Thyroid gland (tissue), 4 donors: Measurements from ENCODE around the gene IFNA2. TPM values are rescaled to one million over a fixed set of nuclear protein-coding genes. Genes with fewer than 3 reads are reported as not detected.
A peak's percentile ranks its signal among the peaks of the same experiment; 100 is the strongest.
"Not testable (repeated sequence)": the region's sequence is repeated elsewhere in the genome, so short reads cannot be mapped to it uniquely, and the experiment has no call there.

Experiments
- DNase-seq, 2 donors: peaks; one replicate each; pipeline ENCODE4 v3.0.0-alpha.2; 2019
- H3K27ac ChIP-seq, 3 donors: fragments of 200-600 bp; sonication (generic); 1 replicate in 2 of 3; 2 replicates in 1 of 3; pipeline ENCODE4 v1.5.1; 2016 to 2019; ENCODE audit warnings: mild to moderate bottlenecking in 1 of 3, moderate library complexity in 1 of 3
- H3K27me3 ChIP-seq: fragments of 200-600 bp; sonication (generic); one replicate; pipeline ENCODE4 v1.5.1; 2019
- H3K36me3 ChIP-seq, 2 donors: fragments of 200-600 bp; sonication (generic); one replicate each; pipeline ENCODE4 v1.5.1; 2016 to 2019
- H3K4me1 ChIP-seq, 2 donors: fragments of 200-600 bp; sonication (generic); one replicate each; pipeline ENCODE4 v1.5.1; 2017 to 2019
- H3K4me3 ChIP-seq, 3 donors: fragments of 200-600 bp; sonication (generic); replicated peaks in 1 of 3; 1 replicate in 2 of 3; 2 replicates in 1 of 3; pipeline ENCODE4 v1.5.1; 2016; ENCODE audit warnings: mild to moderate bottlenecking in 1 of 3
- H3K9me3 ChIP-seq: fragments of 200-600 bp; sonication (generic); one replicate; pipeline ENCODE4 v1.5.1; 2017
- CTCF ChIP-seq, 6 experiments: fragments of 200-600 bp in 3 of 6; fragments of 450-650 bp in 3 of 6; sonication (generic) in 3 of 6; IDR thresholded peaks; one replicate each; pipeline ENCODE4 v1.5.1; 2016 to 2019; ENCODE audit warnings: antibody characterized with exemption in 6 of 6, mild to moderate bottlenecking in 2 of 6, inconsistent platforms in 1 of 6, moderate library complexity in 1 of 6
- POLR2A ChIP-seq, 2 donors: fragments of 450-650 bp; IDR thresholded peaks; one replicate each; pipeline ENCODE4 v1.6.1; 2017; ENCODE audit warnings: antibody characterized with exemption in 2 of 2, mild to moderate bottlenecking in 2 of 2, moderate library complexity in 1 of 2
- WGBS, 2 donors: methylation state at CpG; one replicate each; pipeline ENCODE4 v1.1.5; 2017; 5-methylcytosine and 5-hydroxymethylcytosine counted together
- intact Hi-C: fragments of 100-400 bp; cut with DNase I; formaldehyde crosslinking; loops from one replicate; pipeline ENCODE4 v1.15.1; 2023
- total RNA-seq, 4 donors: library from RNA; depleted of rRNA; stranded (reverse); fragments of >200 nt; gene quantifications; one replicate each; pipeline ENCODE4 v1.2.3, GENCODE V29; 2016

The IFNA2 gene
- total RNA-seq: not detected

- Histone ChIP-seq H3K4me1 (no peaks in the 10 kb centered on the region), H3K27me3 (peaks cover 6% of the 10 kb centered on the region), H3K27ac (no peak within 1 kb of the TSS), H3K9me3 (no peaks in the 10 kb centered on the region), H3K4me3 (no peak within 1 kb of the TSS), H3K36me3 (no peaks in the 10 kb centered on the region)
- DNase-seq: no peak
- intact Hi-C loops: no loop called here
- WGBS, 2 donors: 80 to 81% methylated on average over 1 of the region's 1 CpG
- TF ChIP-seq CTCF (IDR thresholded peaks at IDR 0.05) (no peak), POLR2A (IDR thresholded peaks at IDR 0.05) (no peak)
These were observed at the start of gene IFNA2 for GRCh38 chr9:21385131-21385670. Gene IFNA2, minus strand, starts transcription at chr9:21385398. Its CDS starts 69 bp downstream, at chr9:21385329.

- intact Hi-C loops, H3K9me3 ChIP-seq, H3K27ac ChIP-seq, H3K4me3 ChIP-seq, DNase-seq, H3K27me3 ChIP-seq, H3K4me1 ChIP-seq, H3K36me3 ChIP-seq: not testable (repeated sequence)
- WGBS, 2 donors: 75 to 81% methylated on average over 7 of the region's 7 CpGs
These were observed 49.8 kb upstream of the IFNA2 start for GRCh38 chr9:21435015-21435383.

- Histone ChIP-seq H3K27me3 (no peaks in the 10 kb centered on the region), H3K4me1 (no peaks in the 10 kb centered on the region), H3K27ac (no peak overlapping the region), H3K4me3 (no peak overlapping the region), H3K9me3 (no peaks in the 10 kb centered on the region), H3K36me3 (no peaks in the 10 kb centered on the region)
- intact Hi-C loops: no loop called here
- 40 to 57% methylated on average over 9 of the region's 9 CpGs for WGBS, 2 donors
- peak; percentile 28 to 40 for DNase-seq
- TF ChIP-seq CTCF (IDR thresholded peaks at IDR 0.05) (peak in 3 of 6 experiments; percentile 33 to 53 (median 34)), POLR2A (IDR thresholded peaks at IDR 0.05) (no peak)
These were observed 49.2 kb upstream of the IFNA2 start for GRCh38 chr9:21434202-21435014.

GRCh38 chr9:21432672-21433425 lies 47.7 kb upstream of the IFNA2 start:
- no peaks in the 10 kb centered on the region for H3K4me1 ChIP-seq
- H3K36me3 ChIP-seq: no peaks in the 10 kb centered on the region
- H3K9me3 ChIP-seq: no peaks in the 10 kb centered on the region
- DNase-seq: no peak
- no peak overlapping the region for H3K27ac ChIP-seq
- no peaks in the 10 kb centered on the region for H3K27me3 ChIP-seq
- 86 to 91% methylated on average over 2 of the region's 2 CpGs for WGBS, 2 donors
- TF ChIP-seq CTCF (IDR thresholded peaks at IDR 0.05) (no peak), POLR2A (IDR thresholded peaks at IDR 0.05) (no peak)
- intact Hi-C loops: no loop called here
- no peak overlapping the region for H3K4me3 ChIP-seq

GRCh38 chr9:21429191-21429590 lies 44.0 kb upstream of the IFNA2 start:
- no peak overlapping the region for H3K27ac ChIP-seq
- no peak for TF ChIP-seq POLR2A (IDR thresholded peaks at IDR 0.05)
- intact Hi-C loops: no loop called here
- H3K4me1 ChIP-seq: no peaks in the 10 kb centered on the region
- H3K4me3 ChIP-seq: no peak overlapping the region
- 62 to 77% methylated on average over 2 of the region's 2 CpGs for WGBS, 2 donors
- no peak for DNase-seq
- no peaks in the 10 kb centered on the region for H3K27me3 ChIP-seq
- no peaks in the 10 kb centered on the region for H3K9me3 ChIP-seq
- no peaks in the 10 kb centered on the region for H3K36me3 ChIP-seq

GRCh38 chr9:21428235-21428634 lies 43.0 kb upstream of the IFNA2 start:
- 82 to 95% methylated on average over 1 of the region's 1 CpG for WGBS, 2 donors
- H3K4me3 ChIP-seq: no peak overlapping the region
- no peaks in the 10 kb centered on the region for H3K9me3 ChIP-seq
- no peak overlapping the region for H3K27ac ChIP-seq
- DNase-seq: no peak
- H3K36me3 ChIP-seq: no peaks in the 10 kb centered on the region
- intact Hi-C loops: no loop called here
- H3K4me1 ChIP-seq: no peaks in the 10 kb centered on the region
- H3K27me3 ChIP-seq: no peaks in the 10 kb centered on the region
- TF ChIP-seq POLR2A (IDR thresholded peaks at IDR 0.05) (no peak), CTCF (IDR thresholded peaks at IDR 0.05) (no peak)
